GM21381 (cell line): ENCODE results near the gene KCNN1.
"Not testable (repeated sequence)": the region's sequence is repeated elsewhere in the genome, so short reads cannot be mapped to it uniquely, and the experiment has no call there.

ENCODE experiments used
- ATAC-seq: cut with Tn5 transposase; IDR thresholded peaks from one replicate; pipeline ENCODE4 v1.9.1; 2021; ENCODE audit warnings: mild to moderate bottlenecking, moderate library complexity; ENCODE audit not compliant: unreplicated experiment

KCNN1 gene

DNA sequence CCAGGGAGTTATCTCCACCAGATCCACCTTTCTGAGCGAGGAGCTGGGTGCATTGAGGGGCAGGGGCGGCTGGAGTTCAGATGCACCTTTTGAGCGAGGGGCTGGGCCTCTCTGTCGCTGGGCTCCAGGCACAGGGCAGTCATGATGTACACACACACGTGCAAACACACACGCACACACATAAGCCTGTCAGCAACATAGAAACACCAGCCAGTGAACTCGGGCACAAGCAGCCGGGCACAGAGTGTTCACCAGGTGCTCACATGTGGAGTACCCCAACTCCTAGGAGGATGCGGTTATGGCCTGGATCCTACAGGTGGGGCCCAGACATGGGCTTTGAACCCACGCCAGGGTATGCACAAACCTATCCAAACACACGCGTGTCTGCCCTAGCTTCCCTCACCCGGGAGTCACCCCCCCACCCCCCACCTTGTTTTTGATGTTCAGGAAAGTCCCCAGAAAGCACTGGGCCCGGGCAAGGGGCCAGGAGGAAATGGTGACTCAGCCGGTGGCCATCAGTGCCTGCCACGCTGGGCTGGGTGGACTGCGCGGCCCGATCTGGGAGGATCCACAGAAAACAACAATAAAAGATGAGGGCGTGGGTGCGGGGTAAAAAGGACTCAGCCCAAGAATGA lies 54.3 kb downstream of the KCNN1 start:
- no peak for ATAC-seq

DNA sequence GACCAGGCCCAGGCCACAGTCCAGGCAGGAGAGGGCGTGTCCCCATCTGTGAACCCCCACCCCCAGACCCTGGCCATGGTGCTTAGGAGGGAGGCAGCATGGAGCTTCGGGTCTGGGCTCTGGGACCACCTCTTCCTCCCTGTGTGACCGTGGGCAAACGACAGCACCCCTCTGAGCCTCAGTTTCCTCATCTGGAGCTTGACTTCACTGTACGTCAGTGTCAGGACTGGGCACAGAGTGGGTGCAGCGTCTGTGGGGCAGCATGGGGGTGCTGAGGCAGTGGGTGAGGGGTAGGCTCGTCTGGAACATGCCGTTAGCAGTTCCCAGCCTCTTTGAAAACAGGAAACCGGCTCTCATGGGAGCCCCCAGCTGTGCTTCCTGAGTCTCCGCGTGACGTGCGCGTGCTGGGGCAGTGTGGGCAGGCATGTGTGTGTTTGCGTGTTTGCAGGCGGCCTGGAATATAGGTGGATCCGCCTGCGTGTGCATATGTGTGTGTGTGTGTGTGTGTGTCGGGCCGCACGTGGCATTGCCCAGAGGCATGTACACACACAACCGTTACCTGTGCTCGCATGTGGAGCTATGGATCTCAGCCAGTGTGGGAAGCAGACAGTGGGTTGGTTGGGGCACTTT lies 56.8 kb downstream of the KCNN1 start:
- no peak for ATAC-seq

DNA sequence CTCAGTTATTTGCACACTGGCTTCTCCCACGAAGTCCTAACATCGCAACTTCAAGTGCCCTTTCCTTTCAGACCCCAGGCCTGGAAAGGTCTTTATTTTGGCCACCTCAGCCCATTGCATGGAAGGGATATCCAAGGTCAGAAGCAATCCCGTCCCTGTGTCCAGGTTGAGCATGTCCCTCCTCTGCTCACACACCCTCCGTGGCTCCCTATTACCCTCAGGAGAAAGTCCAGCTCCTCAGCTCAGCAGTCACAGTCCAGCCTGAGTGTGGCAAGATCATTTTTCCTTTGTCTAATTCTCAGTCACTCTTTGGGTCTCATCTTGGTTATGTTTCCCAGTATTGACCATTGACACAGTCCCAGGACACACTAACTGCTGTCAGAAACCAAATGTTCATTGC lies 60.2 kb downstream of the KCNN1 start:
- ATAC-seq, result no peak

DNA sequence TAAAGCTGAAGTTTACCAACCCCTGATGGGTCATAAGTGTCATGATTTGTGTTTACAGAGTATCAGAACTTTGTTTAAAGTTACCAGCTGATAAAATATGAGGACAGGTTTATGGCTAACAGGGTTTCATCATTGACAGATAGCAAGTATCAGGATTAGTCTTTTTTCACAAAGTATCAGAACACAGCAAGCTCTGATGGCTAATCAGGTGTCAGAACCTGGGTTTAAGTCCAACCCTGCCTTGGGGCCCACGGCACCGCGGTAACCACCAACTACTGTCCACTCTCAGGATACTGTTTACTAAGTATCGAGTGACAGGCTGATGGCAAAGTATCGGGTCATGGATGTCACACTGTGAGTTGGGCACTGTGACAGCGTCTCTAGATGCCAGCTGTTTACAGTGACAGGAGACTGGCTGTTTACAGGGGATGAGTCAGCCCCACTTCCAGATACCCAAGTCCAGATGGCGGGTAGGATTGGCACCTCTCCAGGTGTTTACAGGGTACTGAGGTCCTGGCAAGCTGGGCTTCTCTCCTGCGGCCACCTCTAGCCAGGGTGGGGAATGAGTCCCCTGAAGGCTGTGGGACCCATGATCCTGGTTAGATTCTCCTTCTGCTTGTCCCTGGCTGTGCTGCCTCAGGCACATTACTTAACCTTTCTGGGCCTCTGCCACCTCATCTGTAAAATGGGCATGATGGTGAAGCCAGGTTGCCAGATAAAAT lies 62.9 kb downstream of the KCNN1 start:
- ATAC-seq, result no peak

DNA sequence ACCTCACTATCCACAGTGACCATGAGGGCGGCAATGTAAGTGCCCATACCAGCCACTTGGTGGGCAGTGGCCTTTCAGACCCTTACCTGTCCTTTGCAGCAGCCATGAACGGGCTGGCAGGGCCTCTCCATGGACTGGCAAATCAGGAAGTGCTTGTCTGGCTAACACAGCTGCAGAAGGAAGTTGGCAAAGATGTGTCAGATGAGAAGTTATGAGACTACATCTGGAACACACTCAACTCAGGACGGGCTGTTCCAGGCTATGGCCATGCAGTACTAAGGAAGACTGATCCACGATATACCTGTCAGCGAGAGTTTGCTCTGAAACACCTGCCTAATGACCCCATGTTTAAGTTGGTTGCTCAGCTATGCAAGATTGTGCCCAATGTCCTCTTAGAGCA lies 64.5 kb downstream of the KCNN1 start:
- ATAC-seq, result not testable (repeated sequence)

DNA sequence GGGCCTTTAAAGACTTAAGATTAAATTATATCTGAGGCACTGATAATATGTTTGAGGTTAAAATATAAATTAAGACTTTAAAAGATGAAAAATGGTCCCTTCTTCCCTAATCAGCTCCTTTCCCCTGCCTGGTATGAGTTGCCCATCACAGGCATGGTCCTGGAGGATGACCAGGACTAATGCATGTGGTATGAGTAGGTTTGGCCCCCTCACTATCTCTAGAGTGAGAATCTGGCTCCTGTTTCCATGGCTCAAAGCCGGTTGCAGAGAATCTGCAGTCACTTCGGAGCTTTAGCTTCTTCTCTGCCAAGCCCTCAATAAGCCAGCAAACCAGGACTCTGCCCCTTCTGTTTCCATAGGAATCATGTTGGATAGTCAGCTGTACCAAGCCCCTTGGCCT lies 65.2 kb downstream of the KCNN1 start:
- not testable (repeated sequence) for ATAC-seq

DNA sequence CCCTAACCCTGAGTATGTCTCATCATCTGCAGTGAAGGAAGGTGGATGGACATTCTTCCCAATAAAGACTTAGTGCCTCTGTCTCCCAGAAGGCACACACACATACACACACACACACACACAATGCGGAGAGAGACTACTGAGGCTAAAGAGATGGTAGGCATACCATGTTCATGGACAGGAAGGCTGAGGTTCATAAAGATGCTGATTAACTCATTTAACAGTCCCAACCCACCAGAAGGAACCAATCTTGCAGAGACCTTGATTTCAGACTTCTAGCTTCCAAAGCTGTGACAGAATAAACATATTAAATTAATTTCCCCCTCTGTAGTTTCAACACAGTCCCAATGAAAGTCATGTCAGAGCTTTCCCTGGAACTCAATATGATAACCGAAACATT lies 74.1 kb downstream of the KCNN1 start:
- ATAC-seq, result no peak

DNA sequence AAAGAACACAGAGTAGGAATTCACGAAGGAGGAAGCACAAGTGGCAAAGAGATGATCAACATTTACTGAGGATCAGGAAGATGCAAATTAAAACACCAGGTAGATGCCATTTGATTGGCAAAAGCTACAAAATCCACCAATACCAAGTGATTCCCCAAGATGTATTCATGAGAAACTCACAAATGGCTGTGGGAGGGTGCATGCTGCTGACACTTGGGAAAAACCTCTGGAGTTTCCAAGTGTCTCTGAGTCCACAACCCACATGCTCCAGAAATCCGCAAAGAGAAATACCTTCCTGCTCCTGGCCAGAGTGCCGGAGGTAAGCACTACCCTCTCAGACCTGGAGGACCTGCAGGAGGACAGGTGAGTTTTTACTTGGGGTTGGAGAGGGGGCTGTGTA lies 76.8 kb downstream of the KCNN1 start:
- ATAC-seq, result no peak

DNA sequence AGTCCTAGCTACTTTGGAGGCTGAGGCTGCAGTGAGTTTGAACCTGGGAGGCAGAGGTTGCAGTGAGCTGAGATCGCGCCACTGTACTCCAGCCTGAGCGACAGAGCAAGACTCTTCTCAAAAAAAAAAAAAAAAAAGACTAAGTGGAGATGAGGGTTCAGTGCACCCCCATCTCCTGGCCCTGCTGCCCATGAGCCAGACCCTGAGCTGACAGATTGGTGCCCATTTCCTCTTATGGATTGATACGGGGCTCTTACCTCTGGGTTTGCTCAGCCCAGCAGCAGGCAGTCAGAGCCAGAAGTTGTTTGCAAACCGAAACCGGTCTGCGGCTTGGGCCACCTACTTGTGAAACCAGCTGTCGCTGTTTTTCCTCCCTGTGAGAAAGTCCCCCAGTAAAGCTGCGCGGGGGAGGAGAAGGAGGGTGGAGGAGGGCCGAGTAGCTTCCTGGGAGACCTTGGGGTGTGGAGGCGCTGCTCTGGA lies 78.0 kb downstream of the KCNN1 start:
- peak; percentile 91 for ATAC-seq

DNA sequence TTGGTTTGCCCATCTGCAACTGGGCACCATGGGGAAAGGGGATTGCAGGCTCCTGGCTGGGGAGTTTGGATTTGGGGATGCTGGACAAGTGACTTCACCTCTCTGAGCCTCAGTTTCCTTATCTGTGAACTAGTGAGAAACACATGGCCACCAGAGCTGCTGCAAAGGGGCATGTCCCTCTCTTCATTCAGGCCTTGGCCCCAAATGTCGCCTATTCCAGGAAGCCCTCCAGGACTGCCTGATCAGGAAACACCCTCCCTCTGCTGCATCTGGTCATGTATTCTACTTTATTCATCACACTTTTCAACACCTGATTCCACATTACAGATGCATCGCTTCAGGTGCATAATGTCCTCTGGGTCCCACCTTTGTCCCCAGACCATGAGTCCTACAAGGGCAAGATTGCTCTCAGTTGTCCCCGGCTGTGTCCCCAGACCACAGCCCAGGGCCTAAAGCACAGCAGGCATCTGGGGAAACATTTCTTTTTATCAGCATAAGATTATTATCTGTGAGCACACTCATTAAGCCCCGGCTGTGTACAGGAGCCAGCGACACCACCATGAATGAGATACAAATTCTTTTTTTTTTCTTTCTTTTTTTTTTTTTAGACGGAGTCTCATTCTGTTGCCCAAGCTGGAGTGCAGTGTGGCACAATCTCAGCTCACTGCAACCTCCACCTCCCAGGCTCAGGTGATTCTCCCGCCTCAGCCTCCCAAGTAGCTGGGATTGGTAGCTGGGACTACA lies 78.6 kb downstream of the KCNN1 start:
- no peak for ATAC-seq

DNA sequence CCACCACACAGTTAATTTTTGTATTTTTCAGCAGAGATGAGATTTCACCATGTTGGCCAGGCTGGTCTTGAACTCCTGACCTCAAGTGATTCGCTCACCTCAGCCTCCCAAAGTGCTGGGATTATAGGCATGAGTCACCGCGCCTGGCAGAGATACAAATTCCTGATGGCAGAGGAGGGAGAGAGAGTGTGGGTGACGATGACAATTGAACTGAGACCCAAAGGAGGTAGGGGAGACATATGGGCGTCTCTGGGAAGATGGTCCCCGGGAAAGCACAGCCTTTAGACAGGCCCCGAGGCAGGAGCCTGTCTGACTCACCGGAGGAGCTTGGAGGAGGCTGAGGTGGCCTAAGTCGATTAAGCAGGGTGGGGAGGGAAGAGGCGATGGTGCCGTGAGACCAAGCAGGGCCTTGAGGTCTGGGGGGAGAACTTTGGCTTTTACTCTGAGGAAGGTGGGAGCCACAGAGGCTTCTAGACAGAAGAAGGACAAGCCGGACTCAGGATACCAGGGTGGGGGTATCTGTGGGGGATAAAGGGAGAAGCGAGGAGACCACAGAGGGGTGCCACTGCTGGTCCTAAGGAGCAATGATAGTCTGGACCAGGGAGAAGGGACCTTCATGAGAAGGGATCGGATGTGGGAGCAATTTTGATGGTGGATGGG lies 79.3 kb downstream of the KCNN1 start:
- no peak for ATAC-seq

DNA sequence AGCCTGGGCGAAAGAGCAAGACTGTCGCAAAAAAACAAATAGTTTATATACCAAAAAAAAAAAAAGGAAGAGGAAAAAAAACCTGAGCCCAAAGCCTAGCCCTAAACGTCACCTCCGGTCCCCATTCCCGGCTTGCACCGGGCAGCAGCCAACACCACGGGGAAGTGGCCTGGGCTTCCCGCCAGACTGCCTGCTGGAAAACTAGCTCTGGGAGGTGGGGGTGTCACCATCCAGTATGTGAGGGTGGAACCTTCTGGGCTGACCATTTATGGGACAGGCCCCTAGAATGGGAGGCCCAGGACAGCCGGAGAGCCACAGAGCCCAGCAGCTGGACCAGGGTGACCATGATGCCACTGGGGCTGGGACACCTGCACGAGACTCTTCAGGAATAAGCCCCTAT lies 82.5 kb downstream of the KCNN1 start:
- no peak for ATAC-seq
